ENCODE data around the gene CXCL5. TPM values are rescaled to one million over a fixed set of nuclear protein-coding genes. Genes with fewer than 3 reads are reported as not detected.
"Not testable (repeated sequence)": the region's sequence is repeated elsewhere in the genome, so short reads cannot be mapped to it uniquely, and the experiment has no call there.

Gene CXCL5
- total and polyA plus RNA-seq, 9 donors, result 0.05 to 0.34 (median 0.12) TPM; not detected in 4

DNA sequence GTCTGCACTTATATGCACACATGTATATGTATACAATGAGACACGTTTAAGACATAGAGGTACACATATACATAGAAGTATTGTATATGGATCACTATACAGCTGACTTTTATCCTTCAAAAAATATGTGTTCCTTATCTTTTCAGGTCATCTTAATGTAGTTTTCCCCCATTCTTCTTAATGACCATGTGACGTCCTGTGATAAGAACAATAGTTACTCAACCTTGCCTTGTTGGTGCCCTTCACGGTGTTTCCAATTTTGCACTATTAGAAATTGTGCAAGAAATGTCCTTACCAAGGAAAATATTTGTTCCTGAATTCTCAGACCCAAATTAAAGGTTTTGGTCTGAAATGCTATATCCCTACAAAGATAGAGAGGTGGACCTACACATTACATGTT lies 9.4 kb downstream of the CXCL5 start:
- no peak overlapping the region for H3K27ac ChIP-seq

DNA sequence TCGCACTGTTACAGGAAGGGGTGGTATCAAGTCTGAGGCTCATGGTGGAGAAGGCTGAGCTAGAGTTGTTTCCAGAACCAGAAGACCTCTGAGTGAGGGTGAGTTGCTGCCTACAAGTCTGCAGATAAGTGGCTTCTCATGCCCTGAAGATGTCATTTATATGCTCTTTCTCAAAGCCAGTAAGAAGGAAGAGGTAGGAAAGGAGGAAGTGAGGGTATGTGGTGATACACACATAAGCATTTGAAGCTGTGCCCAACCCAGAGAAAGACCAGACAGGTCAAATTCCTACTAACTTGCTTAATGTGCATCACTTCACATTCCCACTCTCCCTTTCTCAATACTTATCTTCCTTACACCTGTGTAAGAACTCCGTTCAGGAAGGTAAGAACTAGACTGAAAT lies 10.4 kb downstream of the CXCL5 start, which contains the start of gene PPBP:
TSS of gene PPBP (minus strand) at position 130 of the 400 bp plus-strand sequence. CDS start at position 43, 87 bp downstream.
- 76 to 88% (median 85%) methylated on average over 2 of the region's 2 CpGs for WGBS, 3 donors

More for the DNA sequence above, 9.4 kb downstream of the CXCL5 start:
- Histone ChIP-seq H3K4me3 (no peak overlapping the region), H3K36me3 (no peaks in the 10 kb centered on the region), H3K4me1 (ENCODE audit: insufficient read depth) (no peaks in the 10 kb centered on the region), H3K9me3 (no peaks in the 10 kb centered on the region), H3K27me3 (no peaks in the 10 kb centered on the region)
- intact Hi-C loops (cut with DNase I), result no loop called here
- DNase-seq, result no peak
- 68 to 73% (median 72%) methylated on average over 3 of the region's 3 CpGs for WGBS, 3 donors
- TF ChIP-seq EP300 (IDR thresholded peaks at IDR 0.05), result no peak

DNA sequence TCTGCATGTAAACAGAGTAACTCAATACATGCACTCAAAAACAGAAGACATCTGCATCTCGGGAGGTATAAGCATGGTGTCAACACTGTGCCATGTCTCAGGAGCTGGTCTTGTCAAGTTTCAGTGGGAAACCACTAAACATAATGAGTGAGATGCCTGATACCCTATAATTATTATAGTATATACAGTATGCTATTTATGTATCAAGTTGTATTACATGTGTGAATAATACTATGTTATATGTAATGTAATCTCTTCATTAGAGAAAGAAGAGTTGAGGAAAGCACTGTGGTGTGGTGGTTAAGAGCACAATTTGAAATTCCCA lies 13.0 kb downstream of the CXCL5 start:
- TF ChIP-seq EP300 (IDR thresholded peaks at IDR 0.05), result no peak
- TF ChIP-seq POLR2A (IDR thresholded peaks at IDR 0.05), result no peak
- TF ChIP-seq, protein P1, sequence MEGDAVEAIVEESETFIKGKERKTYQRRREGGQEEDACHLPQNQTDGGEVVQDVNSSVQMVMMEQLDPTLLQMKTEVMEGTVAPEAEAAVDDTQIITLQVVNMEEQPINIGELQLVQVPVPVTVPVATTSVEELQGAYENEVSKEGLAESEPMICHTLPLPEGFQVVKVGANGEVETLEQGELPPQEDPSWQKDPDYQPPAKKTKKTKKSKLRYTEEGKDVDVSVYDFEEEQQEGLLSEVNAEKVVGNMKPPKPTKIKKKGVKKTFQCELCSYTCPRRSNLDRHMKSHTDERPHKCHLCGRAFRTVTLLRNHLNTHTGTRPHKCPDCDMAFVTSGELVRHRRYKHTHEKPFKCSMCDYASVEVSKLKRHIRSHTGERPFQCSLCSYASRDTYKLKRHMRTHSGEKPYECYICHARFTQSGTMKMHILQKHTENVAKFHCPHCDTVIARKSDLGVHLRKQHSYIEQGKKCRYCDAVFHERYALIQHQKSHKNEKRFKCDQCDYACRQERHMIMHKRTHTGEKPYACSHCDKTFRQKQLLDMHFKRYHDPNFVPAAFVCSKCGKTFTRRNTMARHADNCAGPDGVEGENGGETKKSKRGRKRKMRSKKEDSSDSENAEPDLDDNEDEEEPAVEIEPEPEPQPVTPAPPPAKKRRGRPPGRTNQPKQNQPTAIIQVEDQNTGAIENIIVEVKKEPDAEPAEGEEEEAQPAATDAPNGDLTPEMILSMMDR (IDR thresholded peaks at IDR 0.05), result no peak
- no peaks in the 10 kb centered on the region for H3K4me1 ChIP-seq (ENCODE audit: insufficient read depth)
- H3K4me3 ChIP-seq, result no peak overlapping the region
- no peaks in the 10 kb centered on the region for H3K27me3 ChIP-seq
- intact Hi-C loops (cut with DNase I), result no loop called here
- H3K9me3 ChIP-seq, result no peaks in the 10 kb centered on the region
- H3K36me3 ChIP-seq, result no peaks in the 10 kb centered on the region
- DNase-seq, result no peak
- 37 to 43% (median 38%) methylated on average over 1 of the region's 1 CpG for WGBS, 3 donors
- no peak overlapping the region for H3K27ac ChIP-seq

More for the DNA sequence above, 10.4 kb downstream of the CXCL5 start, which contains the start of gene PPBP:
- no peak for DNase-seq
- H3K27me3 ChIP-seq, result no peaks in the 10 kb centered on the region
- intact Hi-C loops (cut with DNase I), result no loop called here
- no peak within 1 kb of the TSS for H3K27ac ChIP-seq
- no peaks in the 10 kb centered on the region for H3K4me1 ChIP-seq (ENCODE audit: insufficient read depth)
- TF ChIP-seq, protein P1 (IDR thresholded peaks at IDR 0.05), result no peak
- TF ChIP-seq POLR2A (IDR thresholded peaks at IDR 0.05), result no peak
- no peak for TF ChIP-seq EP300 (IDR thresholded peaks at IDR 0.05)
- H3K4me3 ChIP-seq, result no peak within 1 kb of the TSS
- H3K9me3 ChIP-seq, result no peaks in the 10 kb centered on the region
- no peaks in the 10 kb centered on the region for H3K36me3 ChIP-seq

GRCh38 chr4:73984736-73985527 lies 13.5 kb downstream of the CXCL5 start:
- no peak for DNase-seq
- Histone ChIP-seq H3K27me3 (no peaks in the 10 kb centered on the region), H3K4me3 (no peak overlapping the region), H3K27ac (no peak overlapping the region), H3K36me3 (no peaks in the 10 kb centered on the region), H3K9me3 (no peaks in the 10 kb centered on the region), H3K4me1 (ENCODE audit: insufficient read depth) (no peaks in the 10 kb centered on the region)
- intact Hi-C loops (cut with DNase I), result no loop called here
- WGBS, 3 donors, result 74 to 82% (median 79%) methylated on average over 4 of the region's 4 CpGs
- TF ChIP-seq POLR2A (IDR thresholded peaks at IDR 0.05) (no peak), EP300 (IDR thresholded peaks at IDR 0.05) (no peak)
- TF ChIP-seq, protein P1 (IDR thresholded peaks at IDR 0.05), result no peak

- DNase-seq; H3K27me3 ChIP-seq; H3K4me3 ChIP-seq; H3K36me3 ChIP-seq; intact Hi-C loops (cut with DNase I); H3K9me3 ChIP-seq; H3K4me1 ChIP-seq (ENCODE audit: insufficient read depth); H3K27ac ChIP-seq: not testable (repeated sequence)
- 72 to 82% (median 78%) methylated on average over 7 of the region's 7 CpGs for WGBS, 3 donors
These were observed 17.3 kb downstream of the CXCL5 start for GRCh38 chr4:73981175-73981574.
